HCT116 (cell line): Measurements from ENCODE around the gene OPN4. TPM values are rescaled to one million over a fixed set of nuclear protein-coding genes. Genes with fewer than 3 reads are reported as not detected.
A peak's percentile ranks its signal among the peaks of the same experiment; 100 is the strongest.

ENCODE experiments used
- ATAC-seq: fragments of 200-7000 bp; cut with Tn5 transposase; 2 replicates; pipeline ENCODE4 v1.9.1; 2020; ENCODE audit warnings: mild to moderate bottlenecking, moderate library complexity
- BruUV-seq: library from RNA; stranded (reverse); fragments of 400-500 nt; replicated peaks from 2 replicates; lab custom pipeline; 2021; lab: Mats Ljungman, UMichigan
- CTCF ChIA-PET: fragments of 300-600 bp; sonication (Branson Sonifier 250); formaldehyde crosslinking; loops from one replicate; lab custom pipeline; 2021; ENCODE audit warnings: antibody characterized with exemption; lab: Charles Lee
- POLR2A ChIA-PET: fragments of 300-600, 350-600 bp; sonication (Branson Sonifier 250); formaldehyde crosslinking; loops from one replicate; lab custom pipeline; 2021; ENCODE audit warnings: antibody characterized with exemption; lab: Charles Lee
- RAD21 ChIA-PET, 2 experiments: fragments of 300-600 bp; sonication (Branson Sonifier 250); formaldehyde crosslinking; loops; one replicate each; lab custom pipeline; 2023; ENCODE audit warnings: low total read pairs in 2 of 2; ENCODE audit not compliant: uncharacterized antibody in 2 of 2, unreplicated experiment in 2 of 2, low non-redundant PET in 1 of 2; lab: Charles Lee
- DNase-seq: peaks from one replicate; pipeline ENCODE4 v3.0.0-alpha.2; 2010; ENCODE audit warnings: low read depth, low spot score
- H2AFZ ChIP-seq: fragments of 200-600 bp; shearing (Covaris generic), sonication (generic); 2 replicates; pipeline ENCODE4 v1.6.1; 2017; ENCODE audit warnings: low read depth, mixed run types, mixed read lengths, antibody characterized with exemption, low read length; ENCODE audit not compliant: poor library complexity, severe bottlenecking
- H3K27ac ChIP-seq: 2 replicates; pipeline ENCODE4 v1.5.1; 2012; ENCODE audit warnings: low read depth, low read length
- H3K27me3 ChIP-seq: fragments of 200-600 bp; sonication (generic); 2 replicates; pipeline ENCODE4 v1.6.1; 2016; ENCODE audit warnings: mixed run types, low read length, mixed read lengths; ENCODE audit not compliant: insufficient read depth
- H3K36me3 ChIP-seq, 2 experiments: fragments of 200-500 bp in 1 of 2; fragments of 200-600 bp in 1 of 2; sonication (Bioruptor generic) in 1 of 2; sonication (generic) in 1 of 2; 2 replicates each; pipeline versions ENCODE4 v1.5.1 to v1.6.1; 2014 to 2016; ENCODE audit warnings: low read length in 2 of 2, inconsistent platforms in 1 of 2, mixed read lengths in 1 of 2, mixed run types in 1 of 2; ENCODE audit not compliant: insufficient read depth in 2 of 2, control insufficient read depth in 1 of 2
- H3K4me1 ChIP-seq, 2 experiments: fragments of 200-600 bp in 1 of 2; sonication (generic) in 1 of 2; 2 replicates each; pipeline versions ENCODE4 v1.5.1 to v1.6.1; 2012 to 2017; ENCODE audit warnings: low read length in 2 of 2, inconsistent platforms in 1 of 2, mild to moderate bottlenecking in 1 of 2, mixed read lengths in 1 of 2, mixed run types in 1 of 2, moderate library complexity in 1 of 2; ENCODE audit not compliant: insufficient read depth in 2 of 2, control insufficient read depth in 1 of 2
- H3K4me2 ChIP-seq: fragments of 200-600 bp; sonication (generic); 2 replicates; pipeline ENCODE4 v1.6.1; 2017; ENCODE audit warnings: mixed run types, low read length, mixed read lengths
- H3K4me3 ChIP-seq, 2 experiments: fragments of 200-600 bp in 1 of 2; sonication (generic) in 1 of 2; replicated peaks in 1 of 2; 2 replicates each; pipeline ENCODE4 v1.5.1; 2011 to 2016; ENCODE audit warnings: low read length in 2 of 2, control low read depth in 1 of 2, low read depth in 1 of 2, mild to moderate bottlenecking in 1 of 2, mixed read lengths in 1 of 2, mixed run types in 1 of 2
- H3K79me2 ChIP-seq: fragments of 200-600 bp; sonication (generic); 2 replicates; pipeline ENCODE4 v1.6.1; 2017; ENCODE audit warnings: mild to moderate bottlenecking, mixed run types, low read length, moderate library complexity, mixed read lengths; ENCODE audit not compliant: insufficient read depth
- H3K9ac ChIP-seq: fragments of 200-600 bp; sonication (generic); 2 replicates; pipeline ENCODE4 v1.6.1; 2016; ENCODE audit warnings: low read length, mixed read lengths
- H3K9me2 ChIP-seq: fragments of 200-600 bp; sonication (generic), shearing (Covaris generic); 2 replicates; pipeline ENCODE4 v1.6.1; 2017; ENCODE audit warnings: mixed run types, mild to moderate bottlenecking, moderate library complexity; ENCODE audit not compliant: insufficient read depth
- H3K9me3 ChIP-seq, 2 experiments: fragments of 200-500 bp in 1 of 2; fragments of 200-600 bp in 1 of 2; sonication (Bioruptor generic) in 1 of 2; sonication (generic) in 1 of 2; 2 replicates each; pipeline ENCODE4 v1.6.1; 2014 to 2017; ENCODE audit warnings: low read length in 2 of 2, mixed read lengths in 2 of 2, inconsistent platforms in 1 of 2, low read depth in 1 of 2, mild to moderate bottlenecking in 1 of 2, mixed run types in 1 of 2, moderate library complexity in 1 of 2; ENCODE audit not compliant: control insufficient read depth in 1 of 2, insufficient read depth in 1 of 2
- H4K20me1 ChIP-seq: fragments of 200-600 bp; sonication (generic), shearing (Covaris generic); 2 replicates; pipeline ENCODE4 v1.6.1; 2017; ENCODE audit warnings: mixed run types, mild to moderate bottlenecking, moderate library complexity; ENCODE audit not compliant: insufficient read depth
- ATF3 ChIP-seq: IDR thresholded peaks from 2 replicates; pipeline ENCODE4 v1.6.1; 2012
- CEBPB ChIP-seq: IDR thresholded peaks from 2 replicates; pipeline ENCODE4 v1.6.1; 2012; ENCODE audit warnings: low read depth
- EGR1 ChIP-seq: IDR thresholded peaks from 2 replicates; pipeline ENCODE4 v1.6.1; 2012; ENCODE audit warnings: low read depth
- EZH2 ChIP-seq: fragments of 200-600 bp; sonication (generic); IDR thresholded peaks from 2 replicates; pipeline ENCODE4 v1.6.1; 2017; ENCODE audit warnings: antibody characterized with exemption, mixed run types
- EZH2phosphoT487 ChIP-seq: fragments of 200-600 bp; IDR thresholded peaks from 2 replicates; pipeline ENCODE4 v1.6.1; 2018; ENCODE audit warnings: antibody characterized with exemption, borderline replicate concordance
- YY1 ChIP-seq: IDR thresholded peaks from 2 replicates; pipeline ENCODE4 v1.6.1; 2011; ENCODE audit warnings: low read length, low read depth, moderate library complexity, mild to moderate bottlenecking; ENCODE audit not compliant: insufficient replicate concordance; ENCODE audit errors: extremely low read depth
- ZFX ChIP-seq: fragments of 450-650 bp; IDR thresholded peaks from 2 replicates; pipeline ENCODE4 v1.6.1; 2017
- ZNF274 ChIP-seq: fragments of 200-500 bp; sonication (Bioruptor generic); IDR thresholded peaks from 2 replicates; pipeline ENCODE4 v1.6.1; 2014; ENCODE audit warnings: mild to moderate bottlenecking, low read depth, low read length, inconsistent platforms
- intact Hi-C: fragments of 100-400 bp; cut with micrococcal nuclease; formaldehyde crosslinking; loops from 2 replicates; pipeline ENCODE4 v1.10.0; 2022
- total RNA-seq: library from RNA; stranded (reverse); gene quantifications from one replicate; pipeline ENCODE4 v1.2.1, GENCODE V29; 2021; ENCODE audit not compliant: unreplicated experiment
- TF ChIP-seq, protein P1 (sequence below): IDR thresholded peaks from 2 replicates; pipeline ENCODE4 v1.6.1; 2012

OPN4 gene
- total RNA-seq, 1 experiment from 2014 or later = not detected

GRCh38 chr10:86646933-86647332 is 7.4 kb upstream of the OPN4 start:
- RAD21 ChIA-PET = no interaction called here
- H3K4me1 ChIP-seq = peaks cover 29 to 44% of the 10 kb centered on the region in 2 experiments
- H2AFZ ChIP-seq = no peak overlapping the region
- DNase-seq (no peak), ATAC-seq (no peak)
- no peaks in the 10 kb centered on the region for H3K9me3 ChIP-seq
- no peaks in the 10 kb centered on the region for H3K36me3 ChIP-seq
- no peaks in the 10 kb centered on the region for H4K20me1 ChIP-seq
- H3K9ac ChIP-seq = no peak overlapping the region
- H3K9me2 ChIP-seq = no peaks in the 10 kb centered on the region
- POLR2A ChIA-PET = no interaction called here
- no peak overlapping the region for H3K4me2 ChIP-seq
- no peaks in the 10 kb centered on the region for H3K79me2 ChIP-seq
- no TSS peak for BruUV-seq
- H3K27ac ChIP-seq = no peak overlapping the region
- TF ChIP-seq CEBPB (no peak), ZFX (no peak), ZNF274 (no peak), EZH2 (no peak)
- TF ChIP-seq, protein P1, sequence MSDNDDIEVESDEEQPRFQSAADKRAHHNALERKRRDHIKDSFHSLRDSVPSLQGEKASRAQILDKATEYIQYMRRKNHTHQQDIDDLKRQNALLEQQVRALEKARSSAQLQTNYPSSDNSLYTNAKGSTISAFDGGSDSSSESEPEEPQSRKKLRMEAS = no peak
- intact Hi-C loops = no loop called here
- H3K27me3 ChIP-seq = no peaks in the 10 kb centered on the region
- CTCF ChIA-PET = no interaction called here
- H3K4me3 ChIP-seq = no peak overlapping the region

GRCh38 chr10:86647773-86648703 is 6.3 kb upstream of the OPN4 start:
- DNase-seq (no peak), ATAC-seq (peak; percentile 36)
- POLR2A ChIA-PET = no interaction called here
- Histone ChIP-seq H3K9ac (no peak overlapping the region), H3K9me2 (no peaks in the 10 kb centered on the region), H2AFZ (no peak overlapping the region), H3K27ac (no peak overlapping the region), H3K4me1 (peaks cover 29 to 36% of the 10 kb centered on the region in 2 experiments), H4K20me1 (no peaks in the 10 kb centered on the region), H3K9me3 (no peaks in the 10 kb centered on the region), H3K79me2 (no peaks in the 10 kb centered on the region), H3K4me2 (peak overlapping the region; percentile 40), H3K27me3 (no peaks in the 10 kb centered on the region), H3K4me3 (no peak overlapping the region; a peak in 1 of 4 replicates), H3K36me3 (no peaks in the 10 kb centered on the region)
- intact Hi-C loops = no loop called here
- RAD21 ChIA-PET = no interaction called here
- BruUV-seq = no TSS peak
- CTCF ChIA-PET = no interaction called here
- TF ChIP-seq EGR1 = no peak
- no peak for TF ChIP-seq EZH2phosphoT487
- TF ChIP-seq YY1 = no peak
- no peak for TF ChIP-seq ATF3
